HepG2 (cell line): Measurements from ENCODE around the gene JPT1. TPM values are rescaled to one million over a fixed set of nuclear protein-coding genes. Genes with fewer than 3 reads are reported as not detected.

ENCODE experiments used
- ATF3 ChIP-seq: sonication (generic); formaldehyde crosslinking; IDR thresholded peaks from 2 replicates; pipeline ENCODE4 v1.4.0; 2020; ENCODE audit warnings: missing genetic modification reagents
- FLYWCH1 ChIP-seq: sonication (generic); formaldehyde crosslinking; IDR thresholded peaks from 2 replicates; pipeline ENCODE4 v1.8.1; 2023; ENCODE audit warnings: mild to moderate bottlenecking, missing genetic modification reagents
- GABPB1 ChIP-seq: IDR thresholded peaks from 2 replicates; pipeline ENCODE4 v1.6.1; 2016; ENCODE audit warnings: mild to moderate bottlenecking, missing genetic modification reagents, moderate library complexity, missing compliant biosample characterization
- HIVEP1 ChIP-seq: sonication (generic); formaldehyde crosslinking; IDR thresholded peaks from 2 replicates; pipeline ENCODE4 v1.4.0; 2020; ENCODE audit warnings: mild to moderate bottlenecking, missing genetic modification reagents
- HNRNPLL ChIP-seq: fragments of 200-400 bp; formaldehyde crosslinking; IDR thresholded peaks from 2 replicates; pipeline ENCODE4 v1.6.1; 2017; ENCODE audit warnings: mild to moderate bottlenecking, low read depth, low read length; ENCODE audit not compliant: poor library complexity, severe bottlenecking
- MXD4 ChIP-seq: IDR thresholded peaks from 2 replicates; pipeline ENCODE4 v1.6.1; 2016; ENCODE audit warnings: mild to moderate bottlenecking, missing biosample characterization, missing genetic modification reagents
- NAIF1 ChIP-seq: sonication (generic); formaldehyde crosslinking; IDR thresholded peaks from 2 replicates; pipeline ENCODE4 v1.5.0; 2020; ENCODE audit warnings: mild to moderate bottlenecking, missing genetic modification reagents, borderline replicate concordance
- NFYB ChIP-seq: sonication (generic); formaldehyde crosslinking; IDR thresholded peaks from 2 replicates; pipeline ENCODE4 v1.4.0; 2020; ENCODE audit warnings: missing genetic modification reagents
- PPARG ChIP-seq: conservative IDR thresholded peaks from 2 replicates; pipeline ENCODE4 v1.6.1; 2016; ENCODE audit warnings: missing biosample characterization, missing genetic modification reagents
- SALL1 ChIP-seq: sonication (generic); formaldehyde crosslinking; IDR thresholded peaks from 2 replicates; pipeline ENCODE4 v1.8.0; 2022; ENCODE audit warnings: mild to moderate bottlenecking, missing genetic modification reagents
- SRSF1 ChIP-seq: fragments of 200-400 bp; formaldehyde crosslinking; optimal IDR thresholded peaks from 2 replicates; pipeline ENCODE3; 2017; ENCODE audit warnings: mild to moderate bottlenecking, low read depth, low read length, moderate library complexity
- TBX2 ChIP-seq: sonication (generic); formaldehyde crosslinking; IDR thresholded peaks from 2 replicates; pipeline ENCODE4 v1.5.0; 2020; ENCODE audit warnings: missing genetic modification reagents, mild to moderate bottlenecking, borderline replicate concordance
- TEAD2 ChIP-seq: sonication (generic); formaldehyde crosslinking; IDR thresholded peaks from 2 replicates; pipeline ENCODE4 v1.9.0; 2021; ENCODE audit warnings: missing genetic modification reagents
- TRIM22 ChIP-seq: fragments of 450-650 bp; IDR thresholded peaks from 2 replicates; pipeline ENCODE4 v1.6.1; 2017
- ZNF138 ChIP-seq: sonication (generic); formaldehyde crosslinking; IDR thresholded peaks from 2 replicates; pipeline ENCODE4 v1.5.0; 2020; ENCODE audit warnings: mild to moderate bottlenecking, low read depth, missing genetic modification reagents
- ZNF547 ChIP-seq: sonication (generic); formaldehyde crosslinking; IDR thresholded peaks from 2 replicates; pipeline ENCODE4 v1.5.1; 2020; ENCODE audit warnings: mild to moderate bottlenecking, missing genetic modification reagents
- ZNF646 ChIP-seq: sonication (generic); formaldehyde crosslinking; IDR thresholded peaks from 2 replicates; pipeline ENCODE4 v1.9.0; 2021; ENCODE audit warnings: mild to moderate bottlenecking, missing genetic modification reagents
- ZSCAN5A ChIP-seq: sonication (generic); formaldehyde crosslinking; IDR thresholded peaks from 2 replicates; pipeline ENCODE4 v1.8.0; 2022; ENCODE audit warnings: mild to moderate bottlenecking, missing genetic modification reagents, borderline replicate concordance
- polyA plus RNA-seq, 8 experiments: library from polyadenylated mRNA; depleted of rRNA in 3 of 8; stranded (reverse) in 7 of 8; unstranded in 1 of 8; fragments of >200 nt; fragmentation: Illumina TruSeq in 4 of 8; extraction: Trizol in 4 of 8; gene quantifications; 2 replicates each; pipeline versions ENCODE4 v1.2.1 to v1.2.3, GENCODE V29; 2011 to 2016; ENCODE audit warnings: low read depth in 4 of 8, missing spikeins in 1 of 8, mixed read lengths in 1 of 8; ENCODE audit not compliant: insufficient read depth in 1 of 8
- total RNA-seq, 5 experiments: library from RNA; depleted of rRNA; stranded (reverse); fragments of >200 nt; fragmentation: Illumina TruSeq; extraction: Trizol; gene quantifications; 2 replicates each; pipeline ENCODE4 v1.2.3, GENCODE V29; 2016; ENCODE audit warnings: low read depth in 1 of 5

JPT1 gene
- total and polyA plus RNA-seq, 2 of the 13 experiments (the other 11 are each of a cell fraction or from before 2014, with no cell fraction given), result 43.3 to 256 TPM

- TF ChIP-seq ZNF547 (CRISPR knock-in tag) (peak; percentile 86), ZNF138 (CRISPR knock-in tag) (no peak; the same call in 1 of the 2 replicates), TEAD2 (CRISPR knock-in tag) (0 out of 2 replicates have a peak, but pooled peaks have one; percentile 51), TBX2 (CRISPR knock-in tag) (0 out of 2 replicates have a peak, but pooled peaks have one; percentile 48), ZSCAN5A (CRISPR knock-in tag) (peak; percentile 93), ZNF646 (CRISPR knock-in tag) (no peak), ATF3 (no peak), SRSF1 (peak; percentile 97), TRIM22 (no peak), NAIF1 (peak; percentile 71; the same call in 1 of the 2 replicates), PPARG (CRISPR knock-in tag) (no peak; the same call in none of the 2 replicates), SALL1 (peak; percentile 76), HNRNPLL (peak; percentile 76), MXD4 (CRISPR knock-in tag) (peak; percentile 81), FLYWCH1 (CRISPR knock-in tag) (no peak; the same call in 1 of the 2 replicates), GABPB1 (CRISPR knock-in tag) (peak; percentile 82), NFYB (CRISPR knock-in tag) (peak; percentile 98), HIVEP1 (CRISPR knock-in tag) (peak; percentile 71; the same call in 1 of the 2 replicates)
Observed at GRCh38 chr17:75154195-75155106, at the start of gene JPT1 (continued).
